Activated CD8-positive, alpha-beta memory T cell treated with anti-CD3 and anti-CD28 coated beads for 48 hours (primary cell): ENCODE data around the gene CIDEB.

Experiments
- DNase-seq, 3 experiments: peaks; one replicate each; pipeline ENCODE4 v3.0.0-alpha.2; 2020; ENCODE audit warnings: low read depth in 2 of 3, low spot score in 2 of 3

CIDEB gene

GRCh38 chr14:24312736-24313507, 5.1 kb upstream of the CIDEB start:
- no peak for DNase-seq

DNA sequence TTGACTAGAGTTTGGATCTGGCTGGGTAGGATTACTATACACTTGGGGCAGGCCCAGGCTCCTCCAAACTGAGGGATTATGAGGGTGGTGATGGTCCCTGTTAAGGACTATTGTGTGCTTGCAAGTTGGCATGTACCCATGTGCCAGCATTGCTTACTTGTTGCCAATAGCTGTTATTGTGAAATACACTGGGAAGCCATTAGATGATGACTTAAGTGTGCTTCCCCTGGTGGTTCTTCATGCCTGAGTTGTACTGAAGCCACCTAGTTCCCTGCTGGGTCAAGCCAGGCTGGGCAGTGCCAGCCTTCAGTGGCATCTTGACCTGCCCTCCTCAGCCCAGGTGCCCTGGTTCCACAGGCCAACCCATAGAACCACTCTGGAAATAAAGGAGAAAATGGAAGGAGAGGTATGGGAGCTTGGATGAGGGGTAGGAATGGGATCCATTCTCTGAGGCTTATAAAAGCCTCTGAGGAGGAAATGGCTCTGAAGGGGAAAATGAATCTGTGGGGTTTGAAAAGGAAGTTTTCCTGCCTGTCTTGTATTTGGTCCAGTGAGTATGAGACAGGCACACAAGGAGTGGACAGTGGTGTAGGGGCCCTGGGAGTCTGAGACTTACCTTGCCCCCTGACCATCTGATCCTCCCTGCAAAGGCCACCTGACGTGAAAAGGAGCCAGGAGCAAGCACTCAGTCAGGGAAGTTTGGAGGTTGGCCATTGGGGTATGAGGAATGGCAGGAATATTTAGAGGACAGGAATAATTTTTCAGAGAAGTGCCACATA, 4.2 kb upstream of the CIDEB start:
- no peak for DNase-seq

- DNase-seq, result peak in 1 of 3 experiments; percentile 44
Observed at GRCh38 chr14:24310646-24311604, 3.1 kb upstream of the CIDEB start, which contains the start of gene LTB4R. Gene LTB4R (plus strand): TSS chr14:24311502. CDS start chr14:24315652, 4,150 bp downstream.

- no peak for DNase-seq
Observed at GRCh38 chr14:24310265-24310645, 2.5 kb upstream of the CIDEB start.

DNA sequence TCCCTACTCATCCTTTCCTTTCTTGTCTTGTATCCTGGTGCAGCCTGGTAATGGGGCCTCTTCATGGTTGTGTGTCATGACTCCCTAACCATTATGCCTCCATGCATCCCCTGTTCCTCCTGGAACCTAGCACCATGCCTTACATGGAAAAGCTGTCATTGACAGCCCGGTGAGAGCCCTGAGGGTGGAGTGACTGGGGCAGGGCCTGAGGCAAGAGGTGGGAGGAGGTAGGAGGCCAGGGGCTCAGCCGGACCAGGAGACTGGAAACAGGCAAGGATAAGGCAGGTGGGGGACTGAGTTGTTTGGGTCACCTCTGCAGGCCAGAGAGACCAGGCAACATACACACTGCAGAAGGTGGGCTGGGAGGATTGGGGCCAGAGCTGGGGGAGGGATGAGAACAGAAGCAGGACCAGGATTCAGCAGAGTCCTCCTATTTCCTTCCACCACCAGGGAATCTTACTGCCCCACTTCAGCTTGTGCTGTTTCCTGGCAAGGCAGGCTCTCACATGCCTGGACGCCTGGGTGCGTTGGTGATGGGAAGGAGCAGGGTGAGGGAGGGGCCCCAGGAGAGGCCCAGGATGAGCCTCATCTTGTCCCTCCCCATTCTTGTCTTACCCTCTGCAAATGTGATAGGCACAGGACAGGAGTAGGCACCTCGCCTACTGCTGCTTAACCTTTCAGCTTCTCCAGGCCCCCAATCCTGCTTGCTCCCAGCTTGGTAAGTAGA, 1.9 kb upstream of the CIDEB start, which contains the start of gene LTB4R2:
Gene LTB4R2, plus strand, starts transcription at position 603 of the 727 bp plus-strand sequence. CDS start 525 bp downstream, outside the sequence.
- DNase-seq, result no peak

DNA sequence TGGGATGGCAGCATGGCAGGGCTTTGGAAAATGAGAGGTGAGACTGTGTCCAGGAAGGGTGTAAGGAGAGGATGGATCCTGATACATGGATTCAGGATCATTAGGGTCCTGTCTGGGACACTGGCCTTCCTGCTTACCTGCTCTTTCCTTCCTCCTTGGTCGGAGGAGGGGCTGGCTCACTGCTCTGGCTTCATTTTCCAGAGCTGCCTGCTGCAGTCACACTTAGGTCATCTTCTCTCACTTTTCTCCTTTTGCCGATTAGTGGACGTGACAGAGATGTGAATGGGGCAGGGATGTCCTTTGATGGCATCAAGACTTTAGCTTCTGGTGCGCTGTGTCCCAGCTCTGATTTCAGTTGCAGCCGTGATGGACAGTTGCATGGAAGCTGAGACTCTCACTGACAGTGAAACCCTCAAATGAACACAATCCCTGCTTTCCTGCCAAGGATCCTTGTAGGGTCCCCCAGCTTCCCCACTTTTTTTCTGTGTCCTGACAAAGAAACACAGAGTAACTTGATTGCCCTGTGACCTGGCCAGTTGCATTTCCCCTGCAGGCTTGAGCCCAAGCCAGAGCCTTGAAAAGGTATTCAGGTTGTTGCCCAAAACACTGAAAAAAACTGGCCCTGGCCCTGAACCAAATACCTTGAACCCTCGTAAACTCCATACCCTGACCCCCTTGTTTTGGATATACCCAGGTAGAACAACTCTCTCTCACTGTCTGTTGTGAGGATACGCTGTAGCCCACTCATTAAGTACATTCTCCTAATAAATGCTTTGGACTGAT, 756 bp upstream of the CIDEB start:
- no peak for DNase-seq

GRCh38 chr14:24307156-24307574, 612 bp downstream of the CIDEB start:
- DNase-seq, result no peak

- DNase-seq, result no peak
Observed at GRCh38 chr14:24304019-24304387, 3.8 kb downstream of the CIDEB start.

DNA sequence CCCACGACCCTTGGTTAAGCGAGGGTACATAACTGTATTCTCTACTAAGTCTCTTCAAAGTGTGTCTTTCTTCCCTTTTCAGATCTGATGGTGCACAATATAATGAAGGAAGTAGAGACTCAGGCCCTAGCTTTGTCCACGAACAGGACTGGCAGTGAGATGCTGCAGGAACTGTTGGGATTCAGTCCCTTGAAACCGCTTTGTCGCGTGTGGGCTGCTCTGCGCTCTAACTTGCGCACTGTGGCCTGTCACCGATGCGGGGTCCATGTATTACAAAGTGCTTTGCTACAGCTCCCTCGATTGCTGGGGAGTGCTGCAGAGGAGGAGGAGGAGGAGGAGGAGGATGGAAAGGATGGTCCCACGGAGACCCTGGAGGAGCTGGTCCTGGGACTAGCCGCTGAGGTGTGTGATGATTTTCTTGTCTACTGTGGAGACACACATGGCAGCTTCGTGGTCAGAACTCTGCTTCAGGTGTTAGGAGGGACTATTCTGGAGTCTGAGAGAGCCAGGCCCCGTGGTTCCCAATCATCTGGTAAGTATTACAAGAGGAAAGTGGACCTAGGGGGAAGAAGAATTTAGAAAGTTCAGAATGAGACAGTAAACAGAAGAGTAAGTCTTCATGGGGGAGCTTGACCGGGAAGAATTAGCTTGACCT, 7.3 kb downstream of the CIDEB start:
- DNase-seq, result no peak

- peak; percentile 87 to 97 (median 95) for DNase-seq
Observed at GRCh38 chr14:24299255-24300191, 8.3 kb downstream of the CIDEB start, which contains the start of the genes DHRS1 and NOP9. Gene DHRS1 (minus strand): TSS chr14:24299780. CDS start chr14:24299106, 674 bp downstream. Gene NOP9 (plus strand): TSS chr14:24299850. CDS start chr14:24299955, 105 bp downstream.

GRCh38 chr14:24298892-24299254, 8.9 kb downstream of the CIDEB start:
- DNase-seq, result no peak

DNA sequence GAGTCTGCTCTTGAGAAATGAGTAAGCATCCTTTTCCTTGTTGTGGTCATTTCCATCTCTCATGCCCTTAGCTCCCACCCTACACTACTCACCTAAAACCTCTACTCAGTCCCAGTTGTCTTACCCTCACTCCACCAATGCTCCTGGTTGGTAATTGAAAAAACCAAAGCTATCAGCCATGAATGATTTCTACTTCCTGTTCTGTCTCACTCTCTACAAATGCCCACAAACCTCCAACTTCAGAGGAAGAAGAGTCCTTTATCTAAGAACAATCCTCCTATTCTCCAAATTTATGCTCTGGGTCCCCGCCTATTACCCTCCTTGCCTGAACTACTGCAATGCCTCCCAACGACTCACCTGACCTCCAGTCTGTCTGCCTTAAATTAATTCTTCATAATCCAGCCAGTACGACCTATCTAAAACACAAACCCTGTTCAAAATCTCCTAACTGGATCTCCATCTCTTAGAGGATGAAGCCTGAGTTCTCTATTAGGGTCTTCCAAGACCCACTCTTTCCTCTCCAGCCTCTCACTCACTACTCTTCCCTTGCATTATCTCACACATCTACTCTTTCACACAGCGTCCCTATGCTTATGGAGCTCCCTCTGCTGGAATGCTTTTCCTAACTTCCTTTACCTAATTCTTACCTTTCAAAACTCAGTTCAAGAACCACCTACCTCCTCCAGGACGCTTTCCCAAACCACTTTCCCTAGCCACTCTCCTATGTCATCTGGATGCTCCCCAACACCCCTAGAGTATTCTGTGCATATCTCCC, 10.4 kb downstream of the CIDEB start:
- no peak for DNase-seq

DNA sequence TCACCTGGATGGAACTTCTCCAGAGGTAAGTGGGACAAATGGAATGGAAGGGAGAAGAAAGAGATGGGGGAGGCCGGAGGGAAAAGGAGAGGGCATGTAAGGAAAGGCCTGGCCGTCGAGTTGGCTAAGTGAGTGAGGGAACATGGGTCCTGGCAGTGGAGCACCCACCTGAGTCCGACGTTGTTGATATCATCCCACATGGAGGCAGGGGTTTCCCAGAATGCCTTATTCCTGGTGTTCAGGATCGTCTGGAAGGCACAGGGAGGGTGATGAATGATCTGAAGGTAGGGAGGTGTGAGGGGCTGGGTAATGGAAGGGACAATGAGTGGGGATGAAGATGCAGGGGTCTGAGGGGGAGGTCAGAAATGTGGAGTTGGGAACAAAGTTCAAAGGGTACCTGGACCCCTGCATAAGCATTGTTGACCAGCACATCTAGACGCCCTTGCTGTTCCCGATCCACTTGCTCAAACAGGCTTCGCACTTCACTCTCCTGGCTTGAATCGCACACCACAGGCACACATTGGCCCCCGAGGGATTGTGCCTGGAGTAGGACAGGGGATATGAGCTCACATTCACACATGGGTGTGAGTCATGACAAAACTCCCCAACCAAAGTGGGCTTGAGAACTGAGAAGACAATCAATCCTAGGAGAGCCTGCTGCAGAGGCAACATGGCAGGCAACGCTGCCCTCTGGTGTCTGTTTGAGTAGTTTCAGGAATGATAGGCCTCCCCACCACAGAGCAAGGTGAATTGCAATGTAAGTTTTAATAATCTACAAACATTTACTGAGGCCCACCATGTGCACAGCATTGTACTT, 11.2 kb downstream of the CIDEB start:
- DNase-seq, result peak in 2 of 3 experiments; percentile 40 to 41

GRCh38 chr14:24293525-24293924, 14.3 kb downstream of the CIDEB start:
- no peak for DNase-seq

DNA sequence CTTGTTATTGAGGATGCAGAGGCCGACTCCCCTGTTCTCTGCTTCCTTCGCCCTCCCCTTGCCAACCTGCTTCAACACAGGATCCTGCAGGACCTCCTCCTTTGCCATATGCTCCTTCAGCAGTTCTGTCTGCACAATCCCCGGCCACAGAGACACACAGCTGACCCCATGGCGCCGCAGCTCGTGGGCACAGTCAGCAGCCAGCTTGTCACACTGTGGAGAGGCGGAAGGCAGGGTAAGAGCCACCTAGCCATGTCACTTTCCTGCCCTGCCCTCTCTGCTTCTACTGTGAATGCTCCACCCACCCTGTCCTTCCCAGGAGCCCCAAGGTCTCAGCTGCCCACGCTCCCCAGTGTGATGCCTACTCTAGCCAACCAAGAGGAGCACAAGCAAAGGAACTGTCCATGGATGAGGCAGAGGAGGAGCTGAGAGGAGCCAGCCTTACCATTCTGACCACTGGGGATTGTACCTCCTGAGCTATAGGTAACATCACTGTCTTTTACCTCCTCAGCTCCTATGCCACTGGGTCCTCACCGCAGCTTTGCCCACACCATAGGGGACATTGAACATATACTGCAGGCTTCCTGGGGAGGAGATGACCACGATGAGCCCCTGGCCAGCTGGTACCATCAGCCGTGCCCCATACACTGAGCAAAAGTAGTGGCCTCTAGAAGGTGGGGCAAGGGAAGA, 15.5 kb downstream of the CIDEB start:
- DNase-seq, result no peak
